Measurements from ENCODE around the gene NRG2. TPM values are rescaled to one million over a fixed set of nuclear protein-coding genes. Genes with fewer than 3 reads are reported as not detected.

NRG2 gene
- total RNA-seq, 1 experiment from 2014 or later, result not detected

DNA sequence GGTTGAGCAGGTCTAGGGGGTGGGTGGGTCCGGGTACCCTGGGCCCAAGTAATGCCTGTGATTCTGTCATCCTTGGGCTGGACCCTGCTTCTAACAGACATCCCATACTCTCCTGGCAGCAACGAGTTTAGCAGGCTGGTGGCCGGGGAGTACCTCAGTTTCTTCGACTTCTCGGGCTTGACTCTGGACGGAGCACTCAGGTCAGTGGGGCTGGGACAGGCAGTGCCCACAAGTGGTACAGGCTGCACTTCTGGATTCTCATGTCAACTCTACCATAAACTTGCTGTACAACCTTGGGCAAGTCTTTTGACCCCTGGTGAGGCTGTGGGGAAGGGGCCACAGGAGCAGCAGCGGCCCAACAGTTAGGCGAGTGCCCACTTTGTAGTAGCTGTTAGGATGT is 225.7 kb downstream of the NRG2 start:
- no peaks in the 10 kb centered on the region for H3K36me3 ChIP-seq (ENCODE audit: insufficient read depth, low read length, poor library complexity, severe bottlenecking)
- no TSS peak for BruUV-seq (replicated peaks)
- no peak for DNase-seq (ENCODE audit: low spot score)
- H3K4me3 ChIP-seq (ENCODE audit: low read depth, low read length, poor library complexity, severe bottlenecking), result no peak overlapping the region
- H3K27ac ChIP-seq (ENCODE audit: low read depth, low read length, poor library complexity, severe bottlenecking), result no peak overlapping the region
- no peak for TF ChIP-seq EZH2 (IDR thresholded peaks at IDR 0.05; ENCODE audit: borderline replicate concordance, low read depth, low read length, poor library complexity, severe bottlenecking)
- TF ChIP-seq, protein P1, sequence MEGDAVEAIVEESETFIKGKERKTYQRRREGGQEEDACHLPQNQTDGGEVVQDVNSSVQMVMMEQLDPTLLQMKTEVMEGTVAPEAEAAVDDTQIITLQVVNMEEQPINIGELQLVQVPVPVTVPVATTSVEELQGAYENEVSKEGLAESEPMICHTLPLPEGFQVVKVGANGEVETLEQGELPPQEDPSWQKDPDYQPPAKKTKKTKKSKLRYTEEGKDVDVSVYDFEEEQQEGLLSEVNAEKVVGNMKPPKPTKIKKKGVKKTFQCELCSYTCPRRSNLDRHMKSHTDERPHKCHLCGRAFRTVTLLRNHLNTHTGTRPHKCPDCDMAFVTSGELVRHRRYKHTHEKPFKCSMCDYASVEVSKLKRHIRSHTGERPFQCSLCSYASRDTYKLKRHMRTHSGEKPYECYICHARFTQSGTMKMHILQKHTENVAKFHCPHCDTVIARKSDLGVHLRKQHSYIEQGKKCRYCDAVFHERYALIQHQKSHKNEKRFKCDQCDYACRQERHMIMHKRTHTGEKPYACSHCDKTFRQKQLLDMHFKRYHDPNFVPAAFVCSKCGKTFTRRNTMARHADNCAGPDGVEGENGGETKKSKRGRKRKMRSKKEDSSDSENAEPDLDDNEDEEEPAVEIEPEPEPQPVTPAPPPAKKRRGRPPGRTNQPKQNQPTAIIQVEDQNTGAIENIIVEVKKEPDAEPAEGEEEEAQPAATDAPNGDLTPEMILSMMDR (conservative IDR thresholded peaks at IDR 0.05; ENCODE audit: low read depth, low read length), result no peak
- no peaks in the 10 kb centered on the region for H3K4me1 ChIP-seq (ENCODE audit: insufficient read depth, low read length, poor library complexity, severe bottlenecking)
- POLR2A ChIA-PET (ENCODE audit: low non-redundant PET), result no interaction called here
- CTCF ChIA-PET, result no interaction called here
- intact Hi-C loops (cut with micrococcal nuclease; ENCODE audit: unreplicated experiment), result no loop called here
- H3K9me3 ChIP-seq (ENCODE audit: low read depth, low read length, poor library complexity, severe bottlenecking), result no peaks in the 10 kb centered on the region
- H3K27me3 ChIP-seq (replicated peaks; ENCODE audit: insufficient read depth, low read depth, low read length, poor library complexity), result no peaks in the 10 kb centered on the region

DNA sequence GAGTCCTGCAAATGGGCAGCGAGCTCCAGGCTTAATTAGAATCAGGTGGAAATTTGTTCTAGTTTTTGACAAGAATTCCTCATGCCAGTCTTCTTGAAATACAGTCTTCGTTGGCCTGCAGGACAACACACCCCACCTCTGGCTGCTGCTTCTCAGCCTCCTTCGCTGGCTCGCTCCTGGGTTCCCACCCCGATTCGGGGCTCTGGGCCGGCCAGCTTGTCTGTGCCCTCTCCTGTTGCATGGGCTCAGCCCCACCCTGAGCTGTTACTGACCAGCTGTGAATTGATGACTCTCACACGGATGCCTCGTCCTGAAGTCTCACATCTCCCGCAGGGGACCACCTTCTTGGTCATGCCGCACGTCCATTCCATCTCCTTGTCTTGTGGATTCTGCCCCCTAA is 226.5 kb downstream of the NRG2 start:
- no peak for DNase-seq (ENCODE audit: low spot score)
- Histone ChIP-seq H3K27me3 (replicated peaks; ENCODE audit: insufficient read depth, low read depth, low read length, poor library complexity) (no peaks in the 10 kb centered on the region), H3K4me1 (ENCODE audit: insufficient read depth, low read length, poor library complexity, severe bottlenecking) (no peaks in the 10 kb centered on the region), H3K9me3 (ENCODE audit: low read depth, low read length, poor library complexity, severe bottlenecking) (no peaks in the 10 kb centered on the region), H3K4me3 (ENCODE audit: low read depth, low read length, poor library complexity, severe bottlenecking) (no peak overlapping the region), H3K27ac (ENCODE audit: low read depth, low read length, poor library complexity, severe bottlenecking) (no peak overlapping the region), H3K36me3 (ENCODE audit: insufficient read depth, low read length, poor library complexity, severe bottlenecking) (no peaks in the 10 kb centered on the region)
- ChIA-PET CTCF (no interaction called here), POLR2A (ENCODE audit: low non-redundant PET) (no interaction called here)
- no TSS peak for BruUV-seq (replicated peaks)
- intact Hi-C loops (cut with micrococcal nuclease; ENCODE audit: unreplicated experiment), result no loop called here
- TF ChIP-seq, protein P1 (conservative IDR thresholded peaks at IDR 0.05; ENCODE audit: low read depth, low read length), result no peak
- no peak for TF ChIP-seq EZH2 (IDR thresholded peaks at IDR 0.05; ENCODE audit: borderline replicate concordance, low read depth, low read length, poor library complexity, severe bottlenecking)

DNA sequence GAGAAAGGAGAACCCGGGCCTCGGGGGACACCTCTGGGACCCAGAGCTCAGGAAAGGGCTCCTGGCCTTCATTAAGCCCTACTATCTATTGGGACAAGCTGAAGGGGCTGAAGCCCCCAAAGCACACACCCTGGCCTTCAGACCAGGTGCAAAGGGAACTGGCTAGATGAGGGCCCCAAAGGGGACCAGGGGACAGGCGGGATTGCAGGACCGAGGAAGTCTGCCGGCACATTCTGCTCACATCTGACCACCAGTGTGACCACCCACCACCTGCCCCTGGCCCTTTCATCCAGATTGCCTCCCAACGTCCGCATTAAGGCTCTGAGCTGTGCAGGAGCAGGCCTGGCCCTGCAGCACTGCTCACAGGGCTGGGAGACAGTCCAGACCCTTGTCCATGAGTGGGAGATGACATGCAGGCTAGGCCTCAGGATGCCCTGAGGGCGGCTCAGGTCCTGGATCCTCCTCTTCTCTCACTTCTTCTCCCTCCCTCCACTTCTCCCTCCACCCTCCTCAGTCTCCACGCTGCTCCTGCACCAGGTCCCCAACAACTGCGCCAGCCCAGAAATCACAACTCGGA is 228.3 kb downstream of the NRG2 start:
- no peaks in the 10 kb centered on the region for H3K27me3 ChIP-seq (replicated peaks; ENCODE audit: insufficient read depth, low read depth, low read length, poor library complexity)
- ChIA-PET CTCF (no interaction called here), POLR2A (ENCODE audit: low non-redundant PET) (no interaction called here)
- no peak for TF ChIP-seq EZH2 (IDR thresholded peaks at IDR 0.05; ENCODE audit: borderline replicate concordance, low read depth, low read length, poor library complexity, severe bottlenecking)
- TF ChIP-seq, protein P1 (conservative IDR thresholded peaks at IDR 0.05; ENCODE audit: low read depth, low read length), result no peak
- H3K4me1 ChIP-seq (ENCODE audit: insufficient read depth, low read length, poor library complexity, severe bottlenecking), result no peaks in the 10 kb centered on the region
- no peak for DNase-seq (ENCODE audit: low spot score)
- H3K27ac ChIP-seq (ENCODE audit: low read depth, low read length, poor library complexity, severe bottlenecking), result no peak overlapping the region
- intact Hi-C loops (cut with micrococcal nuclease; ENCODE audit: unreplicated experiment), result no loop called here
- no TSS peak for BruUV-seq (replicated peaks)
- no peak overlapping the region for H3K4me3 ChIP-seq (ENCODE audit: low read depth, low read length, poor library complexity, severe bottlenecking)
- H3K9me3 ChIP-seq (ENCODE audit: low read depth, low read length, poor library complexity, severe bottlenecking), result no peaks in the 10 kb centered on the region
- no peaks in the 10 kb centered on the region for H3K36me3 ChIP-seq (ENCODE audit: insufficient read depth, low read length, poor library complexity, severe bottlenecking)
